IMR-90 (cell line): Measurements from ENCODE around the gene SPDEF. TPM values are rescaled to one million over a fixed set of nuclear protein-coding genes. Genes with fewer than 3 reads are reported as not detected.

Experiments used
- ATAC-seq: fragments of 200-7000 bp; cut with Tn5 transposase; 2 replicates; pipeline ENCODE4 v1.9.1; 2020; ENCODE audit warnings: low read depth, mild to moderate bottlenecking, moderate library complexity
- BruUV-seq: library from RNA; stranded (reverse); fragments of 400-500 nt; replicated peaks from 2 replicates; lab custom pipeline; 2021; lab: Mats Ljungman, UMichigan
- CTCF ChIA-PET: fragments of 300-600 bp; formaldehyde crosslinking; extraction: SDS; loops from one replicate; lab custom pipeline; 2021; ENCODE audit warnings: antibody characterized with exemption; lab: Yijun Ruan, JAX
- POLR2A ChIA-PET: fragments of 300-600 bp; sonication (Branson Sonifier 250); formaldehyde crosslinking; loops from one replicate; lab custom pipeline; 2022; ENCODE audit warnings: antibody characterized with exemption; ENCODE audit not compliant: unreplicated experiment; lab: Charles Lee
- DNase-seq: peaks from one replicate; pipeline ENCODE4 v3.0.0; 2013
- H2AFZ ChIP-seq: replicated peaks from 2 replicates; pipeline ENCODE3; 2013; ENCODE audit warnings: low read length, mild to moderate bottlenecking; ENCODE audit not compliant: poor library complexity
- H2AK5ac ChIP-seq: 2 replicates; pipeline ENCODE4 v1.6.1; 2013; ENCODE audit warnings: low read depth, low read length, inconsistent platforms
- H2AK9ac ChIP-seq: replicated peaks from 2 replicates; pipeline ENCODE3; 2013; ENCODE audit warnings: mild to moderate bottlenecking, low read depth, low read length, moderate library complexity; ENCODE audit not compliant: poor library complexity
- H2BK120ac ChIP-seq: 2 replicates; pipeline ENCODE4 v1.6.1; 2013; ENCODE audit warnings: low read depth, low read length, inconsistent platforms
- H2BK15ac ChIP-seq: 3 replicates; pipeline ENCODE4 v1.6.1; 2013; ENCODE audit warnings: low read depth, low read length, inconsistent platforms
- H2BK20ac ChIP-seq: 2 replicates; pipeline ENCODE4 v1.6.1; 2013; ENCODE audit warnings: low read depth, mild to moderate bottlenecking, inconsistent platforms, low read length, moderate library complexity
- H2BK5ac ChIP-seq: 2 replicates; pipeline ENCODE4 v1.6.1; 2013; ENCODE audit warnings: mild to moderate bottlenecking, low read depth, low read length, inconsistent platforms; ENCODE audit not compliant: poor library complexity, severe bottlenecking
- H3K14ac ChIP-seq: replicated peaks from 2 replicates; pipeline ENCODE4 v1.6.1; 2013; ENCODE audit warnings: low read depth, low read length, inconsistent platforms
- H3K18ac ChIP-seq: 2 replicates; pipeline ENCODE4 v1.6.1; 2013; ENCODE audit warnings: low read depth, low read length, control low read depth
- H3K23ac ChIP-seq: 2 replicates; pipeline ENCODE4 v1.6.1; 2013; ENCODE audit warnings: low read depth, low read length, inconsistent platforms
- H3K27ac ChIP-seq: 2 replicates; pipeline ENCODE4 v1.5.1; 2013; ENCODE audit warnings: mild to moderate bottlenecking, control low read depth, low read length; ENCODE audit not compliant: insufficient read depth
- H3K27me3 ChIP-seq: 2 replicates; pipeline ENCODE4 v1.6.1; 2013; ENCODE audit warnings: low read length; ENCODE audit not compliant: control insufficient read depth, insufficient read depth
- H3K36me3 ChIP-seq: 2 replicates; pipeline ENCODE4 v1.6.1; 2013; ENCODE audit warnings: low read length, mixed read lengths; ENCODE audit not compliant: control insufficient read depth, insufficient read depth
- H3K4ac ChIP-seq: 2 replicates; pipeline ENCODE4 v1.6.1; 2013; ENCODE audit warnings: low read depth, low read length, inconsistent platforms
- H3K4me1 ChIP-seq: 2 replicates; pipeline ENCODE4 v1.6.1; 2013; ENCODE audit warnings: low read length, mixed read lengths; ENCODE audit not compliant: control insufficient read depth, insufficient read depth
- H3K4me2 ChIP-seq: 2 replicates; pipeline ENCODE4 v1.6.1; 2013; ENCODE audit warnings: low read depth, mild to moderate bottlenecking, control low read depth, low read length, moderate library complexity
- H3K4me3 ChIP-seq: 2 replicates; pipeline ENCODE4 v1.5.1; 2013; ENCODE audit warnings: low read depth, mild to moderate bottlenecking, control low read depth, low read length, moderate library complexity; ENCODE audit not compliant: insufficient read depth
- H3K56ac ChIP-seq: 2 replicates; pipeline ENCODE4 v1.6.1; 2013; ENCODE audit warnings: low read length, inconsistent platforms; ENCODE audit not compliant: insufficient read depth; ENCODE audit errors: extremely low read depth
- H3K79me1 ChIP-seq, 2 experiments: 2 replicates each; pipeline ENCODE4 v1.6.1; 2013; ENCODE audit warnings: low read length in 2 of 2, inconsistent platforms in 1 of 2, low read depth in 1 of 2
- H3K9ac ChIP-seq: 2 replicates; pipeline ENCODE4 v1.6.1; 2013; ENCODE audit warnings: low read depth, low read length, control low read depth
- H3K9me1 ChIP-seq: 2 replicates; pipeline ENCODE4 v1.6.1; 2013; ENCODE audit warnings: low read length, inconsistent platforms; ENCODE audit not compliant: insufficient read depth
- H3K9me3 ChIP-seq: 2 replicates; pipeline ENCODE4 v1.6.1; 2013; ENCODE audit warnings: low read length; ENCODE audit not compliant: control insufficient read depth, insufficient read depth
- H4K20me1 ChIP-seq: 2 replicates; pipeline ENCODE4 v1.6.1; 2013; ENCODE audit warnings: low read length, inconsistent platforms; ENCODE audit not compliant: insufficient read depth
- H4K5ac ChIP-seq: 2 replicates; pipeline ENCODE4 v1.6.1; 2013; ENCODE audit warnings: mild to moderate bottlenecking, low read depth, low read length, control low read depth
- H4K8ac ChIP-seq, 2 experiments: 2 replicates each; pipeline ENCODE4 v1.6.1; 2013; ENCODE audit warnings: low read depth in 2 of 2, low read length in 2 of 2, control low read depth in 1 of 2, inconsistent platforms in 1 of 2
- H4K91ac ChIP-seq: 2 replicates; pipeline ENCODE4 v1.6.1; 2013; ENCODE audit warnings: low read depth, low read length, inconsistent platforms; ENCODE audit not compliant: insufficient read depth
- MAZ ChIP-seq: IDR thresholded peaks from 2 replicates; pipeline ENCODE4 v1.6.1; 2012; ENCODE audit warnings: low read depth, mild to moderate bottlenecking, low read length, improper control_type of control experiment, moderate library complexity, borderline replicate concordance
- RAD21 ChIP-seq: IDR thresholded peaks from 2 replicates; pipeline ENCODE4 v1.6.1; 2012; ENCODE audit warnings: low read length, improper control_type of control experiment
- USF2 ChIP-seq: fragments of 150-350 bp; IDR thresholded peaks from 2 replicates; pipeline ENCODE4 v1.6.1; 2017; ENCODE audit warnings: mild to moderate bottlenecking, antibody characterized with exemption, low read length, low read depth
- WGBS, 2 experiments: methylation state at CpG; one replicate each; pipeline versions ENCODE4 v1.1.5 to v1.1.7; 2013; ENCODE audit warnings: missing lambda C conversion rate in 2 of 2; ENCODE audit not compliant: insufficient read length in 1 of 2; ENCODE audit errors: extremely low coverage in 2 of 2; 5-methylcytosine and 5-hydroxymethylcytosine counted together
- dilution Hi-C: fragments of 300-500 bp; cut with HindIII; formaldehyde crosslinking; loops from one replicate; pipeline ENCODE4 v1.14.3; 2018; ENCODE audit warnings: low sequenced_read_pairs; ENCODE audit not compliant: unreplicated experiment
- in situ Hi-C: fragments of 300-500 bp; cut with MboI; formaldehyde crosslinking; loops from 3 replicates; pipeline ENCODE4 v1.14.3; 2019; ENCODE audit warnings: low sequenced_read_pairs, inconsistent platforms, mixed read lengths
- intact Hi-C: fragments of 100-400 bp; cut with micrococcal nuclease; formaldehyde crosslinking; loops from 2 replicates; pipeline ENCODE4 v1.10.0; 2022
- polyA plus RNA-seq, 3 experiments: library from polyadenylated mRNA; depleted of rRNA; stranded (reverse); fragments of >200 nt; gene quantifications; 2 replicates each; pipeline ENCODE4 v1.2.3, GENCODE V29; 2012; ENCODE audit warnings: low replicate concordance in 1 of 3
- total RNA-seq: library from RNA; depleted of rRNA; stranded (reverse); fragments of >200 nt; gene quantifications from 2 replicates; pipeline ENCODE4 v1.2.3, GENCODE V29; 2012

The SPDEF gene
- total and polyA plus RNA-seq, 2 of the 4 experiments (the other 2 are of a cell fraction): 0.05 TPM; not detected in 1

GRCh38 chr6:34514593-34515472 is 41.3 kb downstream of the SPDEF start:
- CTCF ChIA-PET: no interaction called here
- no peaks in the 10 kb centered on the region for H4K20me1 ChIP-seq
- peak; percentile 57 for DNase-seq

More at GRCh38 chr6:34514593-34515472, 41.3 kb downstream of the SPDEF start:
- no peak overlapping the region for H3K27ac ChIP-seq
- H2BK15ac ChIP-seq: no peak overlapping the region
- in situ Hi-C loops (no loop called here), intact Hi-C loops (no loop called here), dilution Hi-C loops (no loop called here)
- no peaks in the 10 kb centered on the region for H3K79me1 ChIP-seq
- H3K4me3 ChIP-seq: no peak overlapping the region
- H2BK120ac ChIP-seq: no peak overlapping the region
- H3K23ac ChIP-seq: no peak overlapping the region
- no peak overlapping the region for H3K18ac ChIP-seq
- no peaks in the 10 kb centered on the region for H3K9me1 ChIP-seq
- TF ChIP-seq RAD21 (no peak), USF2 (no peak), MAZ (peak; percentile 52; the same call in 1 of the 2 replicates)
- peaks cover 1% of the 10 kb centered on the region; the same call in 1 of the 2 replicates for H3K4me1 ChIP-seq
- no peak overlapping the region for H2BK20ac ChIP-seq
- peak overlapping the region; percentile 33; the same call in 1 of the 2 replicates for H3K4me2 ChIP-seq
- H3K9ac ChIP-seq: no peak overlapping the region
- H4K5ac ChIP-seq: no peak overlapping the region
- H4K91ac ChIP-seq: no peak overlapping the region
- no peak overlapping the region for H3K14ac ChIP-seq
- H4K8ac ChIP-seq: no peak overlapping the region
- POLR2A ChIA-PET: no interaction called here
- H3K56ac ChIP-seq: no peak overlapping the region
- no peak overlapping the region for H2AK5ac ChIP-seq
- H2BK5ac ChIP-seq: no peak overlapping the region
- peaks cover 2% of the 10 kb centered on the region; the same call in 1 of the 2 replicates for H3K9me3 ChIP-seq
- WGBS, 2 experiments: 23% methylated on average over 7 of the region's 34 CpGs; no CpG with 5 or more reads in 1 of the 2 experiments
- no peak overlapping the region for H3K4ac ChIP-seq
- no peaks in the 10 kb centered on the region for H3K36me3 ChIP-seq
- peak overlapping the region; percentile 41 for H2AFZ ChIP-seq
- H3K27me3 ChIP-seq: peaks cover 62% of the 10 kb centered on the region
- BruUV-seq: no TSS peak
- ATAC-seq: peak; percentile 95
- H2AK9ac ChIP-seq: no peak overlapping the region
